Measurements from ENCODE around the gene RGSL1.

RGSL1 gene

DNA sequence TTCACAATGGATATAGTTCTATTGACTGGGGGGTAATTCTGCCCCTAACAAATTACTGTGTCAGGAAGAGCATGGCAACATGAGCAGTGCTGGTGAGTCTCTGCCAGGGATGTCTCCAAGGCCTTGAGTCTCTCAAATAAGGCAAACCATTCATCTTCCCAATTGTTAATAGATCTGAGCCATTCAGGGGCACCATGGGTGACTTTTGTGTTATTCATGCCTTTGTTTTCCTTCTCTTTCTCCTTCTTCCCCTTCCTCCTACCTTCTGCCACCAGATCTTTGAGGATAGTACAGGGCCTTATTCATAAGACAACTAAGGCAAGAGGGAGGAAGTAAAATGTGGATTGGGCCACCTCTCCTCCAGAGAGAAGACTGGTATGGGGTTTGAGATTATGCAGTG, at the start of gene RGSL1:
TSS of gene RGSL1 (plus strand) at position 60 of the 400 bp plus-strand sequence. CDS start at position 80, 20 bp downstream.
- Histone ChIP-seq H3K4me1 (ENCODE audit: control insufficient read depth in 5 of 5, insufficient read depth in 5 of 5, low read length in 5 of 5) (peaks cover 0 to 7% (median 0%) of the 10 kb centered on the region in 5 donors), H3K36me3 (ENCODE audit: control insufficient read depth in 5 of 5, insufficient read depth in 5 of 5, low read length in 5 of 5) (no peaks in the 10 kb centered on the region), H3K4me3 (ENCODE audit: low read depth in 1 of 5, low read length in 5 of 5) (no peak within 1 kb of the TSS), H3K9me3 (ENCODE audit: control insufficient read depth in 5 of 5, low read length in 5 of 5) (no peaks in the 10 kb centered on the region), H3K9ac (ENCODE audit: low read length in 5 of 5) (no peak within 1 kb of the TSS), H3K27me3 (ENCODE audit: control insufficient read depth in 5 of 5, insufficient read depth in 4 of 5, low read length in 5 of 5) (no peaks in the 10 kb centered on the region), H3K27ac (ENCODE audit: low read depth, low read length) (no peak within 1 kb of the TSS)

DNA sequence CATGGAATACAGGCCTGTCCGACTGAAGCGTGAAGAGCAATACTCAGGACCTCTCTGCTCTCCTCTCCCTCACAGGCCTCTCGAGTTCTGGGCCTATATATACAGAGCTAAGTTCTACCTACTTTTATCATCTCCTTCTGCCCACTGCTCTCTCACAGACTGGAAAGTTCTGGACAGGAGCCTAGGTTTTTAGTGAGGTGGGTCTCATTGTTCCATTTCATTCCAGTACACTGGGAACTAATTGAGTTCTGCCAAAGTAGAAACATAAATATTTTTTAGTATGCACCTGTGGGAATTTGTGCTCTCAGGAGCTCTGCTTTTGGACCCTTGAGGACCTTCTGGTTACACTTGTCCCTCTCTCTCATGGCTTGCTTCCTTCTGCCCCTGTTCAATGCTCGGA, 49.4 kb upstream of the RGSL1 start, which contains the start of gene TEDDM1:
TSS of gene TEDDM1 (minus strand) at position 101 of the 400 bp plus-strand sequence. CDS start 182 bp downstream, outside the sequence.
- Histone ChIP-seq H3K9me3 (ENCODE audit: control insufficient read depth in 5 of 5, low read length in 5 of 5) (peaks cover 0 to 5% (median 2%) of the 10 kb centered on the region in 5 donors), H3K36me3 (ENCODE audit: control insufficient read depth in 5 of 5, insufficient read depth in 5 of 5, low read length in 5 of 5) (no peaks in the 10 kb centered on the region)

DNA sequence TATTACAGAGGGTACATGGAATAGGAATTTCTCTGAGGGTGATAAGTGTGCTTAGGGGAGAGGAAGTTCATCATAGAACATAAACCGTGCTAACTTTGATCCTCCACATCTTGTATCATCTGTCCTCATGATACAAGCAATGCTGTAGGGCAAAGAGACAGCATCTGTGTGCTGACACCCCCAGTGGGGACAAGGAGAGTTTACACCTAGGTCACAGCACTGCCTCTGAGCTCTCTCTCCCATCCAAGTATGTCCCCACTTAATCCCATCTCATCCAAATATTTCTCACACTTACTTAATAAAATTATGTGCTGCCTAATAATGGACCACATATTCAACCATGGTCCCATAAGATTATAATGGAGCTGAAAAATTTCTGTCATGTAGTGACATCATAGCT, 45.2 kb upstream of the RGSL1 start:
- Histone ChIP-seq H3K4me1 (ENCODE audit: control insufficient read depth in 5 of 5, insufficient read depth in 5 of 5, low read length in 5 of 5) (no peaks in the 10 kb centered on the region), H3K9ac (ENCODE audit: low read length in 5 of 5) (no peak overlapping the region), H3K9me3 (ENCODE audit: control insufficient read depth in 5 of 5, low read length in 5 of 5) (peaks cover 0 to 9% (median 6%) of the 10 kb centered on the region in 5 donors)

More for the DNA sequence above, 49.4 kb upstream of the RGSL1 start, which contains the start of gene TEDDM1:
- no peak within 1 kb of the TSS for H3K27ac ChIP-seq (ENCODE audit: low read depth, low read length)
- H3K27me3 ChIP-seq (ENCODE audit: control insufficient read depth in 5 of 5, insufficient read depth in 4 of 5, low read length in 5 of 5), result no peaks in the 10 kb centered on the region
- H3K4me3 ChIP-seq (ENCODE audit: low read depth in 1 of 5, low read length in 5 of 5), result no peak within 1 kb of the TSS
- peaks cover 0 to 18% (median 15%) of the 10 kb centered on the region in 5 donors for H3K4me1 ChIP-seq (ENCODE audit: control insufficient read depth in 5 of 5, insufficient read depth in 5 of 5, low read length in 5 of 5)
- no peak within 1 kb of the TSS for H3K9ac ChIP-seq (ENCODE audit: low read length in 5 of 5)

DNA sequence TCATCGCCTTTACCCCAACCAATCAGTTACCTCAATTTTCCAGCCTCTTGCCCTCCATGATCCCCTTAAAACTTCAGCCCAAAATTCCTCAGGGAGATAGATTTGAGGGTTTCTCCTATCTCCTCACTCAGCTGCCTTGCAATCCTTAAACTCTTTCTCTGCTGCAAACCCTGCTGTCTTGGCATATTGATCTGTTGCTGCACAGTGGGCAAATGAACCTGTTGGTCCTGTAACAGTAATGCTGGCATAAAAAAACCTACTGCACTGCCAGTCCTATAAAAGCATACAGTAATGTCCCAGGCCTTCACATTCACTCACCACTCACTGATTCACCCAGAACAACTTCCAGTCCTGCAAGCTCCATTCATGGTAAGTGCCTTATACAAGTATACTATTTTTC, 44.4 kb upstream of the RGSL1 start:
- no peak overlapping the region for H3K9ac ChIP-seq (ENCODE audit: low read length in 5 of 5)

More for the DNA sequence above, 45.2 kb upstream of the RGSL1 start:
- Histone ChIP-seq H3K27ac (ENCODE audit: low read depth, low read length) (no peak overlapping the region), H3K36me3 (ENCODE audit: control insufficient read depth in 5 of 5, insufficient read depth in 5 of 5, low read length in 5 of 5) (no peaks in the 10 kb centered on the region), H3K27me3 (ENCODE audit: control insufficient read depth in 5 of 5, insufficient read depth in 4 of 5, low read length in 5 of 5) (peaks cover 0 to 7% (median 0%) of the 10 kb centered on the region in 5 donors), H3K4me3 (ENCODE audit: low read depth in 1 of 5, low read length in 5 of 5) (no peak overlapping the region)

DNA sequence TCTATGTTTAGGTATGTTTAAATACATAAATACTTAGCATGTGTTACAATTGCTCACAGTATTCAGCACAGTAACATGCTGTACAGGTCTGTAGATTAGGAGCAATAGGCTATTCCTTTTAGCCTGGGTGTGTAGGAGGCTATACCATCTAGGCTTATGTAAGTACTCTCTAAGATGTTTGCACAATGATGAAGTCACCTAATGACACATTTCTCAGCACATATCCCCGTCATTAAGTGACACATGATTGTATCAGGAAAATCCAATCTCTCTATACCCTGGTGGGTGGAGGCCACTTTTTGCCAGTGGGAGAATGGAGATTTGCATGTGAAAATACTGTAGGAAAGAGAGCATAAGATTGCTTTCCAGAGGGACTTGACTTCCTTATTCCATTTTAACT, 43.9 kb upstream of the RGSL1 start:
- no peak overlapping the region for H3K27ac ChIP-seq (ENCODE audit: low read depth, low read length)
- H3K36me3 ChIP-seq (ENCODE audit: control insufficient read depth in 5 of 5, insufficient read depth in 5 of 5, low read length in 5 of 5), result no peaks in the 10 kb centered on the region
- H3K27me3 ChIP-seq (ENCODE audit: control insufficient read depth in 5 of 5, insufficient read depth in 4 of 5, low read length in 5 of 5), result peaks cover 0 to 7% (median 0%) of the 10 kb centered on the region in 5 donors
- H3K4me3 ChIP-seq (ENCODE audit: low read depth in 1 of 5, low read length in 5 of 5), result no peak overlapping the region
- H3K4me1 ChIP-seq (ENCODE audit: control insufficient read depth in 5 of 5, insufficient read depth in 5 of 5, low read length in 5 of 5), result peaks cover 0 to 7% (median 0%) of the 10 kb centered on the region in 5 donors
- H3K9ac ChIP-seq (ENCODE audit: low read length in 5 of 5), result no peak overlapping the region
- peaks cover 0 to 9% (median 6%) of the 10 kb centered on the region in 5 donors for H3K9me3 ChIP-seq (ENCODE audit: control insufficient read depth in 5 of 5, low read length in 5 of 5)

More for the DNA sequence above, 44.4 kb upstream of the RGSL1 start:
- H3K9me3 ChIP-seq (ENCODE audit: control insufficient read depth in 5 of 5, low read length in 5 of 5), result peaks cover 0 to 9% (median 6%) of the 10 kb centered on the region in 5 donors
- H3K36me3 ChIP-seq (ENCODE audit: control insufficient read depth in 5 of 5, insufficient read depth in 5 of 5, low read length in 5 of 5), result no peaks in the 10 kb centered on the region
- peaks cover 0 to 3% (median 0%) of the 10 kb centered on the region in 5 donors for H3K4me1 ChIP-seq (ENCODE audit: control insufficient read depth in 5 of 5, insufficient read depth in 5 of 5, low read length in 5 of 5)
- H3K27me3 ChIP-seq (ENCODE audit: control insufficient read depth in 5 of 5, insufficient read depth in 4 of 5, low read length in 5 of 5), result peaks cover 0 to 7% (median 0%) of the 10 kb centered on the region in 5 donors
- no peak overlapping the region for H3K27ac ChIP-seq (ENCODE audit: low read depth, low read length)
- no peak overlapping the region for H3K4me3 ChIP-seq (ENCODE audit: low read depth in 1 of 5, low read length in 5 of 5)

DNA sequence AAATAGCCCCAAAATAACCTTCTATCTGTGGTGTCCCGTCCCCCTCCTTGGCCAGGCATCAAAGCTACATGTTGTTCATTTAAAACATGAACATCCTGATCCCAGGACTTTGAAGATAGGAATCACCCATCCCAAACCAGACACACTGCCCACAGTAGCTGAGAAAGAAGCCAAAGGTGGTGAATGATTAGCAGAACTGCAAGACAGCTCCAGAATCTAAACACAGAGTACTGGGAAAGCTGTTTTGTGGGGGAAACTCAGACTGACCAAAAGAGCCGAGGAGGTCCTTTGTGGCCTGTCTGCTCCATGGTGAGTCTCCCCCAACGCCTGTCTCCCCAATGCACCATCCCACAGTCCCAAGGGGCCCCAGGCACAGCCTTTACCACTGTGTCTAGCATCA, 42.2 kb upstream of the RGSL1 start:
- peaks cover 0 to 7% (median 0%) of the 10 kb centered on the region in 5 donors for H3K4me1 ChIP-seq (ENCODE audit: control insufficient read depth in 5 of 5, insufficient read depth in 5 of 5, low read length in 5 of 5)
- peaks cover 0 to 9% (median 6%) of the 10 kb centered on the region in 5 donors for H3K9me3 ChIP-seq (ENCODE audit: control insufficient read depth in 5 of 5, low read length in 5 of 5)
- H3K36me3 ChIP-seq (ENCODE audit: control insufficient read depth in 5 of 5, insufficient read depth in 5 of 5, low read length in 5 of 5), result no peaks in the 10 kb centered on the region
- H3K9ac ChIP-seq (ENCODE audit: low read length in 5 of 5), result no peak overlapping the region
- H3K4me3 ChIP-seq (ENCODE audit: low read depth in 1 of 5, low read length in 5 of 5), result no peak overlapping the region
- no peak overlapping the region for H3K27ac ChIP-seq (ENCODE audit: low read depth, low read length)
- peaks cover 0 to 7% (median 0%) of the 10 kb centered on the region in 5 donors for H3K27me3 ChIP-seq (ENCODE audit: control insufficient read depth in 5 of 5, insufficient read depth in 4 of 5, low read length in 5 of 5)

DNA sequence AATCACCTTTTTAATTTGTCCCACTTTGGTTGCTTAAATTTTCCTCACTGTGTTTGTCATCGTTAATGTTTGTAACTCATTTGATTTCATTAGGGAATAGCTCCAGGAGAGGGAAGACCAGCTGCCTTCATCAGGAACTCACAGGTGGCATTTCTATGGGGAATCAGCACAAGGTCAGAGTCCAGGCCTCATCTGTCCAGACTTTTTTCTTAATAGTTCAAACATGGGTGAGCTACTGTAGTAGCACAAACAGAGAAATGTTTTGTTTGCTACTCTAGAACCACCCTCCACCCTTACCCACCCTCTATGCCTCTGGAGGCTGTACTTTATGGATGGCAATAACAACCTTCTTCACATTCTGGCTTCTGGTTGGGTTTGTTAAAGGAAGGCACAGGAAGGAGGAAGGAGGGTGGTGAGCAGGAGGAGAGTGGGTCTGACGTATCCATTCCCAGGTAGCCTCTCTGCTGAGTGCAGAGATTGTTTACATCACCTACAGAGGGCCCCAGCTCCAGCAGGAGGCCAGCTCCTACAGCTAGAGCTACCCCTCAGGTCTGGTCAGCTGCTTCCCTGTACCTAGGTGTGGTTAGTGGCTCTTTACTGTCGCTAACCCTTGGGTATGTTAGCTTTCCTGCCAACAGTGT, 41.4 kb upstream of the RGSL1 start:
- Histone ChIP-seq H3K27me3 (ENCODE audit: control insufficient read depth in 5 of 5, insufficient read depth in 4 of 5, low read length in 5 of 5) (peaks cover 0 to 7% (median 0%) of the 10 kb centered on the region in 5 donors), H3K27ac (ENCODE audit: low read depth, low read length) (no peak overlapping the region), H3K36me3 (ENCODE audit: control insufficient read depth in 5 of 5, insufficient read depth in 5 of 5, low read length in 5 of 5) (no peaks in the 10 kb centered on the region), H3K9ac (ENCODE audit: low read length in 5 of 5) (no peak overlapping the region), H3K9me3 (ENCODE audit: control insufficient read depth in 5 of 5, low read length in 5 of 5) (peaks cover 0 to 9% (median 6%) of the 10 kb centered on the region in 5 donors), H3K4me3 (ENCODE audit: low read depth in 1 of 5, low read length in 5 of 5) (no peak overlapping the region), H3K4me1 (ENCODE audit: control insufficient read depth in 5 of 5, insufficient read depth in 5 of 5, low read length in 5 of 5) (peaks cover 0 to 7% (median 0%) of the 10 kb centered on the region in 5 donors)

DNA sequence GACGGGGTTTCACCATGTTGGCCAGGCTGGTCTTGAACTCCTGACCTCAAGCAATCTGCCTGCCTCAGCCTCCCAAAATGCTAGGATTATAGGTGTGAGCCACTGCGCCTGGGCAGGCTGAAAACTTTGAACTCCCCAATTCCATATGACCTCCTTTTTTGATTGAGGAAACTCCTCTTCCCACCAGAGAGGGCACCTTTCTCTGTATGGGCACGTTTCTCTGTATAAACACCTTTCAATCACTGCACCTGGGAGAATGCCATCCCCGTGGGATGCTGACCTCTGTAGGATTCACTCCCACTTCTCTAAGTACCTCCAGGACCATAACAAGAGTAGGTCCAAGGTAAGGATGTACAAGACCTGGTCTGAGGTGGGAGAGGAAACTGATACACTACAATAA, 39.8 kb upstream of the RGSL1 start:
- H3K4me3 ChIP-seq (ENCODE audit: low read depth in 1 of 5, low read length in 5 of 5), result no peak overlapping the region
- peaks cover 0 to 10% (median 7%) of the 10 kb centered on the region in 5 donors for H3K27me3 ChIP-seq (ENCODE audit: control insufficient read depth in 5 of 5, insufficient read depth in 4 of 5, low read length in 5 of 5)
- no peaks in the 10 kb centered on the region for H3K36me3 ChIP-seq (ENCODE audit: control insufficient read depth in 5 of 5, insufficient read depth in 5 of 5, low read length in 5 of 5)
- no peak overlapping the region for H3K27ac ChIP-seq (ENCODE audit: low read depth, low read length)
- peaks cover 0 to 9% (median 6%) of the 10 kb centered on the region in 5 donors for H3K9me3 ChIP-seq (ENCODE audit: control insufficient read depth in 5 of 5, low read length in 5 of 5)
- peaks cover 0 to 7% (median 0%) of the 10 kb centered on the region in 5 donors for H3K4me1 ChIP-seq (ENCODE audit: control insufficient read depth in 5 of 5, insufficient read depth in 5 of 5, low read length in 5 of 5)
- H3K9ac ChIP-seq (ENCODE audit: low read length in 5 of 5), result no peak overlapping the region

DNA sequence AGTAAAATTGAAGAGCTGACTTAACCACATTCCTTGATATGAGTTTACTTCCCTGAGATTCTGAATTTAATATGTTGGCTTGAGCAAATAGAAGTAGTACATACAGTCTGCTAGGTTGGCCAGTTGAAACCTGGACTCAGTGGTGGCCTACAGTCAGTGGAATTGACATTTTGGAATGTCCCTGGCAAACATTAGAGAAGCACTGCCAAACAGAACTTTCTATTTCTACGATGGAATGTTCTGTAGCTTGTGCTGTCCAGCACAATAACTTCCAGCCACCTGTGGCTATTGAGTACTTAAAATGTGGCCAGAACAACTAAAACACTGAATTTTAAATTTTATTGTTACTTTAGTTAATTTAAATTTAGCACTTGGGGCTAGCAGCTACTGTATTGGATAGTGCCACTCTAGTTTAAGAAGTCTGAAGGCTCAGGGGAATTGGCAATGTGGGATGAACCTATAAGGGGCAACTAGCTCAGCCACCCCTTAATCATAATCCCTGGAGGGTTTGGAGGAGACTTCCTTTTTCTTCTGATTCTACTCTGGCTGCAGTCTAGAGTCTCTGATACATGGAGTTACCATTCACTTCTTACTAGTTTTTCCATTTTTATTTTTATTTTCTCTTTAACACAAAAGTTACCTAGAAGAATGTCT, 39.2 kb upstream of the RGSL1 start:
- Histone ChIP-seq H3K27ac (ENCODE audit: low read depth, low read length) (no peak overlapping the region), H3K27me3 (ENCODE audit: control insufficient read depth in 5 of 5, insufficient read depth in 4 of 5, low read length in 5 of 5) (peaks cover 0 to 16% (median 12%) of the 10 kb centered on the region in 5 donors), H3K4me3 (ENCODE audit: low read depth in 1 of 5, low read length in 5 of 5) (no peak overlapping the region), H3K4me1 (ENCODE audit: control insufficient read depth in 5 of 5, insufficient read depth in 5 of 5, low read length in 5 of 5) (peaks cover 0 to 7% (median 0%) of the 10 kb centered on the region in 5 donors), H3K9me3 (ENCODE audit: control insufficient read depth in 5 of 5, low read length in 5 of 5) (peaks cover 0 to 5% (median under 1%) of the 10 kb centered on the region in 5 donors), H3K9ac (ENCODE audit: low read length in 5 of 5) (no peak overlapping the region), H3K36me3 (ENCODE audit: control insufficient read depth in 5 of 5, insufficient read depth in 5 of 5, low read length in 5 of 5) (no peaks in the 10 kb centered on the region)

DNA sequence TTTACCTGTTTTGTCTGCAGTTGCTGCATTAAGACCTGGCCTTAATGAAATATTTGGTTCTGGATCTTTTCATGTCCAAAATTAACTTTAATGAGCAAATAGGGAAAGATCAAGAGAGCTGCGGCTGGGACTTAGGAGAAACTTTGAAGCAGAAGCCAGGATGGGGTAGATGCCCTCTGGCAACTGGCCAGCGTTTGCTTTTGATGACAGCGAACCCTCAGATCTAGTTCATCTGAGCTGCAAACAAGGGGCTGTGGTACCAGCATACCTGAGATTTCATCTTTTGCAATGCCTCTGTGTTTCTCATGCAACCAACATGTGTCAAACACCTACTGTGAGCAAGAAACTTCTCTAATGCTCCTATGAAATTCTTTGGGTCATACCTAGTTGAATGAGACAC, 36.5 kb upstream of the RGSL1 start:
- no peaks in the 10 kb centered on the region for H3K36me3 ChIP-seq (ENCODE audit: control insufficient read depth in 5 of 5, insufficient read depth in 5 of 5, low read length in 5 of 5)
- H3K27ac ChIP-seq (ENCODE audit: low read depth, low read length), result no peak overlapping the region
- H3K9me3 ChIP-seq (ENCODE audit: control insufficient read depth in 5 of 5, low read length in 5 of 5), result no peaks in the 10 kb centered on the region
- peaks cover 0 to 14% (median 12%) of the 10 kb centered on the region in 5 donors for H3K27me3 ChIP-seq (ENCODE audit: control insufficient read depth in 5 of 5, insufficient read depth in 4 of 5, low read length in 5 of 5)
- no peak overlapping the region for H3K4me3 ChIP-seq (ENCODE audit: low read depth in 1 of 5, low read length in 5 of 5)
- H3K4me1 ChIP-seq (ENCODE audit: control insufficient read depth in 5 of 5, insufficient read depth in 5 of 5, low read length in 5 of 5), result peaks cover 0 to 7% (median 0%) of the 10 kb centered on the region in 5 donors
- no peak overlapping the region for H3K9ac ChIP-seq (ENCODE audit: low read length in 5 of 5)
